ENCODE data around the gene TXNRD2.
A peak's percentile ranks its signal among the peaks of the same experiment; 100 is the strongest.

The TXNRD2 gene

GRCh38 chr22:19854778-19855503 lies 86.7 kb downstream of the TXNRD2 start, which contains the start of the genes GNB1L and RTL10:
Gene GNB1L, minus strand, starts transcription at chr22:19854874. Its CDS starts 33,519 bp downstream, at chr22:19821355.
Gene RTL10, minus strand, starts transcription at chr22:19854874. Its CDS starts 2,613 bp downstream, at chr22:19852261.
- Mint-ChIP-seq H3K4me1 (peaks cover 68% of the 10 kb centered on the region), H3K9me3 (no peaks in the 10 kb centered on the region), H3K27me3 (no peaks in the 10 kb centered on the region), H3K27ac (peak within 1 kb of the TSS; percentile 95 to 96), H3K4me3 (peak within 1 kb of the TSS; percentile 98 to 99)
- ATAC-seq = peak; percentile 92
- DNase-seq = peak; percentile 93 to 95

- Mint-ChIP-seq H3K4me1 (peaks cover 73% of the 10 kb centered on the region), H3K9me3 (no peaks in the 10 kb centered on the region), H3K4me3 (peak overlapping the region; percentile 98 to 99), H3K27ac (peak overlapping the region; percentile 93 to 96), H3K27me3 (no peaks in the 10 kb centered on the region)
- ATAC-seq (no peak), DNase-seq (peak in 1 of 2 donors; percentile 31)
Observed at GRCh38 chr22:19853879-19854777, 87.5 kb downstream of the TXNRD2 start.

- Mint-ChIP-seq H3K27ac (peak overlapping the region; percentile 93 to 96), H3K27me3 (no peaks in the 10 kb centered on the region), H3K4me3 (peak overlapping the region; percentile 98 to 99), H3K4me1 (peaks cover 78% of the 10 kb centered on the region), H3K9me3 (no peaks in the 10 kb centered on the region)
- DNase-seq (no peak), ATAC-seq (no peak)
Observed at GRCh38 chr22:19853058-19853878, 88.3 kb downstream of the TXNRD2 start.

- Mint-ChIP-seq H3K27me3 (no peaks in the 10 kb centered on the region), H3K9me3 (no peaks in the 10 kb centered on the region), H3K27ac (peak overlapping the region; percentile 31 to 74), H3K4me3 (peak overlapping the region; percentile 98 to 99), H3K4me1 (peaks cover 68% of the 10 kb centered on the region)
- no peak for DNase-seq
- ATAC-seq = no peak
Observed at GRCh38 chr22:19852177-19852781, 89.3 kb downstream of the TXNRD2 start.

GRCh38 chr22:19851291-19852176 lies 90.1 kb downstream of the TXNRD2 start:
- DNase-seq (no peak), ATAC-seq (no peak)
- Mint-ChIP-seq H3K27me3 (no peaks in the 10 kb centered on the region), H3K9me3 (no peaks in the 10 kb centered on the region), H3K27ac (peak overlapping the region; percentile 65 to 68), H3K4me1 (peaks cover 61% of the 10 kb centered on the region), H3K4me3 (peak overlapping the region in 1 of 2 donors; percentile 99)

GRCh38 chr22:19850763-19851109 lies 90.9 kb downstream of the TXNRD2 start:
- DNase-seq (no peak), ATAC-seq (no peak)
- Mint-ChIP-seq H3K27ac (peak overlapping the region; percentile 68 to 85), H3K4me1 (peaks cover 54% of the 10 kb centered on the region), H3K9me3 (no peaks in the 10 kb centered on the region), H3K27me3 (no peaks in the 10 kb centered on the region), H3K4me3 (peak overlapping the region in 1 of 2 donors; percentile 14)

GRCh38 chr22:19849835-19850762 lies 91.5 kb downstream of the TXNRD2 start:
- ATAC-seq = no peak
- peak overlapping the region; percentile 68 to 85 for H3K27ac Mint-ChIP-seq
- no peaks in the 10 kb centered on the region for H3K27me3 Mint-ChIP-seq
- no peak for DNase-seq
- no peaks in the 10 kb centered on the region for H3K9me3 Mint-ChIP-seq
- peaks cover 61% of the 10 kb centered on the region for H3K4me1 Mint-ChIP-seq
- H3K4me3 Mint-ChIP-seq = peak overlapping the region in 1 of 2 donors; percentile 14

GRCh38 chr22:19848298-19849224 lies 93.1 kb downstream of the TXNRD2 start:
- Mint-ChIP-seq H3K27me3 (no peaks in the 10 kb centered on the region), H3K9me3 (no peaks in the 10 kb centered on the region), H3K4me3 (no peak overlapping the region), H3K27ac (peak overlapping the region in 1 of 2 donors; percentile 61), H3K4me1 (peaks cover 69% of the 10 kb centered on the region)
- DNase-seq (no peak), ATAC-seq (no peak)

- DNase-seq (no peak), ATAC-seq (no peak)
- Mint-ChIP-seq H3K4me3 (no peak overlapping the region), H3K27ac (no peak overlapping the region), H3K9me3 (no peaks in the 10 kb centered on the region), H3K27me3 (no peaks in the 10 kb centered on the region), H3K4me1 (peaks cover 57% of the 10 kb centered on the region)
Observed at GRCh38 chr22:19847345-19847632, 94.3 kb downstream of the TXNRD2 start.

- ATAC-seq (no peak), DNase-seq (no peak)
- H3K27me3 Mint-ChIP-seq = no peaks in the 10 kb centered on the region
- H3K27ac Mint-ChIP-seq = no peak overlapping the region
- H3K4me3 Mint-ChIP-seq = no peak overlapping the region
- H3K9me3 Mint-ChIP-seq = no peaks in the 10 kb centered on the region
- peaks cover 57% of the 10 kb centered on the region for H3K4me1 Mint-ChIP-seq
Observed at GRCh38 chr22:19846620-19847344, 94.8 kb downstream of the TXNRD2 start.

- H3K4me1 Mint-ChIP-seq = peaks cover 45% of the 10 kb centered on the region
Observed at GRCh38 chr22:19845054-19845722, 96.4 kb downstream of the TXNRD2 start.

More at GRCh38 chr22:19845054-19845722, 96.4 kb downstream of the TXNRD2 start:
- Mint-ChIP-seq H3K9me3 (no peaks in the 10 kb centered on the region), H3K27me3 (no peaks in the 10 kb centered on the region), H3K4me3 (peak overlapping the region in 1 of 2 donors; percentile 72), H3K27ac (peak overlapping the region; percentile 49 to 67)
- ATAC-seq (peak; percentile 52), DNase-seq (no peak)
